DMS114 treated with DMSO at 0.1 percent for 48 hours (cell line): Measurements from ENCODE around the gene MAN1C1.

Experiments
- DNase-seq: peaks from one replicate; lab custom pipeline; 2025; ENCODE audit not compliant: unreplicated experiment; lab: John Stamatoyannopoulos, UW

The MAN1C1 gene

GRCh38 chr1:25774921-25775771 lies 158.6 kb downstream of the MAN1C1 start:
- no peak for DNase-seq

GRCh38 chr1:25779388-25779787 lies 162.8 kb downstream of the MAN1C1 start:
- no peak for DNase-seq

GRCh38 chr1:25779894-25780293 lies 163.3 kb downstream of the MAN1C1 start:
- DNase-seq, result no peak

- no peak for DNase-seq
Observed at GRCh38 chr1:25780318-25781129, 163.9 kb downstream of the MAN1C1 start.

GRCh38 chr1:25781130-25781433 lies 164.5 kb downstream of the MAN1C1 start:
- no peak for DNase-seq

- no peak for DNase-seq
Observed at GRCh38 chr1:25782608-25783201, 166.1 kb downstream of the MAN1C1 start.

- no peak for DNase-seq
Observed at GRCh38 chr1:25784575-25785051, 168.0 kb downstream of the MAN1C1 start.

- DNase-seq, result no peak
Observed at GRCh38 chr1:25785333-25786067, 168.9 kb downstream of the MAN1C1 start.

- DNase-seq, result no peak
Observed at GRCh38 chr1:25786887-25787759, 170.5 kb downstream of the MAN1C1 start.

GRCh38 chr1:25787760-25788166 lies 171.2 kb downstream of the MAN1C1 start:
- DNase-seq, result no peak

GRCh38 chr1:25790472-25790871 lies 173.9 kb downstream of the MAN1C1 start:
- no peak for DNase-seq

GRCh38 chr1:25792115-25792514 lies 175.5 kb downstream of the MAN1C1 start:
- no peak for DNase-seq

GRCh38 chr1:25793585-25794170 lies 177.1 kb downstream of the MAN1C1 start:
- no peak for DNase-seq

GRCh38 chr1:25794325-25794724 lies 177.7 kb downstream of the MAN1C1 start:
- no peak for DNase-seq

- DNase-seq, result no peak
Observed at GRCh38 chr1:25795211-25795610, 178.6 kb downstream of the MAN1C1 start.

- DNase-seq, result no peak
Observed at GRCh38 chr1:25795946-25796810, 179.6 kb downstream of the MAN1C1 start.

- DNase-seq, result peak; percentile 30
Observed at GRCh38 chr1:25796811-25797458, 180.3 kb downstream of the MAN1C1 start.

GRCh38 chr1:25797939-25798338 lies 181.3 kb downstream of the MAN1C1 start:
- DNase-seq, result no peak
